HG02571 (cell line): ENCODE results near the gene FUT3.
"Not testable (repeated sequence)": the region's sequence is repeated elsewhere in the genome, so short reads cannot be mapped to it uniquely, and the experiment has no call there.

Experiments
- ATAC-seq: cut with Tn5 transposase; IDR thresholded peaks from one replicate; pipeline ENCODE4 v1.9.1; 2021; ENCODE audit warnings: mild to moderate bottlenecking, moderate library complexity; ENCODE audit not compliant: unreplicated experiment

FUT3 gene

GRCh38 chr19:5850189-5850588 lies 1.1 kb downstream of the FUT3 start:
- ATAC-seq: no peak

GRCh38 chr19:5848621-5849020 lies 2.6 kb downstream of the FUT3 start:
- not testable (repeated sequence) for ATAC-seq

- not testable (repeated sequence) for ATAC-seq
Measured at GRCh38 chr19:5847846-5848245, 3.4 kb downstream of the FUT3 start.

GRCh38 chr19:5844456-5845433 lies 6.5 kb downstream of the FUT3 start:
- ATAC-seq: no peak

- no peak for ATAC-seq
Measured at GRCh38 chr19:5843295-5843927, 7.8 kb downstream of the FUT3 start.

- not testable (repeated sequence) for ATAC-seq
Measured at GRCh38 chr19:5841735-5842111, 9.5 kb downstream of the FUT3 start.

GRCh38 chr19:5839065-5840017 lies 11.9 kb downstream of the FUT3 start, which contains the start of gene FUT6:
FUT6 (minus strand) TSS chr19:5839702; CDS start chr19:5832567, 7,135 bp downstream.
- no peak for ATAC-seq

- no peak for ATAC-seq
Measured at GRCh38 chr19:5838353-5839064, 12.7 kb downstream of the FUT3 start.

- no peak for ATAC-seq
Measured at GRCh38 chr19:5837761-5838352, 13.4 kb downstream of the FUT3 start.

GRCh38 chr19:5832527-5833216 lies 18.6 kb downstream of the FUT3 start:
- ATAC-seq: no peak

- ATAC-seq: no peak
Measured at GRCh38 chr19:5832061-5832460, 19.2 kb downstream of the FUT3 start.

- ATAC-seq: no peak
Measured at GRCh38 chr19:5831159-5831558, 20.1 kb downstream of the FUT3 start.

- no peak for ATAC-seq
Measured at GRCh38 chr19:5829567-5830310, 21.5 kb downstream of the FUT3 start.

- no peak for ATAC-seq
Measured at GRCh38 chr19:5828661-5829566, 22.3 kb downstream of the FUT3 start.

GRCh38 chr19:5827891-5828660 lies 23.2 kb downstream of the FUT3 start:
- ATAC-seq: peak; percentile 67

GRCh38 chr19:5827342-5827890 lies 23.8 kb downstream of the FUT3 start:
- ATAC-seq: no peak
